ENCODE results near the gene ZFC3H1.
"Not testable (repeated sequence)": the region's sequence is repeated elsewhere in the genome, so short reads cannot be mapped to it uniquely, and the experiment has no call there.

Gene ZFC3H1, protein sequence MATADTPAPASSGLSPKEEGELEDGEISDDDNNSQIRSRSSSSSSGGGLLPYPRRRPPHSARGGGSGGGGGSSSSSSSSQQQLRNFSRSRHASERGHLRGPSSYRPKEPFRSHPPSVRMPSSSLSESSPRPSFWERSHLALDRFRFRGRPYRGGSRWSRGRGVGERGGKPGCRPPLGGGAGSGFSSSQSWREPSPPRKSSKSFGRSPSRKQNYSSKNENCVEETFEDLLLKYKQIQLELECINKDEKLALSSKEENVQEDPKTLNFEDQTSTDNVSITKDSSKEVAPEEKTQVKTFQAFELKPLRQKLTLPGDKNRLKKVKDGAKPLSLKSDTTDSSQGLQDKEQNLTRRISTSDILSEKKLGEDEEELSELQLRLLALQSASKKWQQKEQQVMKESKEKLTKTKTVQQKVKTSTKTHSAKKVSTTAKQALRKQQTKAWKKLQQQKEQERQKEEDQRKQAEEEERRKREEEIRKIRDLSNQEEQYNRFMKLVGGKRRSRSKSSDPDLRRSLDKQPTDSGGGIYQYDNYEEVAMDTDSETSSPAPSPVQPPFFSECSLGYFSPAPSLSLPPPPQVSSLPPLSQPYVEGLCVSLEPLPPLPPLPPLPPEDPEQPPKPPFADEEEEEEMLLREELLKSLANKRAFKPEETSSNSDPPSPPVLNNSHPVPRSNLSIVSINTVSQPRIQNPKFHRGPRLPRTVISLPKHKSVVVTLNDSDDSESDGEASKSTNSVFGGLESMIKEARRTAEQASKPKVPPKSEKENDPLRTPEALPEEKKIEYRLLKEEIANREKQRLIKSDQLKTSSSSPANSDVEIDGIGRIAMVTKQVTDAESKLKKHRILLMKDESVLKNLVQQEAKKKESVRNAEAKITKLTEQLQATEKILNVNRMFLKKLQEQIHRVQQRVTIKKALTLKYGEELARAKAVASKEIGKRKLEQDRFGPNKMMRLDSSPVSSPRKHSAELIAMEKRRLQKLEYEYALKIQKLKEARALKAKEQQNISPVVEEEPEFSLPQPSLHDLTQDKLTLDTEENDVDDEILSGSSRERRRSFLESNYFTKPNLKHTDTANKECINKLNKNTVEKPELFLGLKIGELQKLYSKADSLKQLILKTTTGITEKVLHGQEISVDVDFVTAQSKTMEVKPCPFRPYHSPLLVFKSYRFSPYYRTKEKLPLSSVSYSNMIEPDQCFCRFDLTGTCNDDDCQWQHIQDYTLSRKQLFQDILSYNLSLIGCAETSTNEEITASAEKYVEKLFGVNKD (N-terminal part only)

DNA sequence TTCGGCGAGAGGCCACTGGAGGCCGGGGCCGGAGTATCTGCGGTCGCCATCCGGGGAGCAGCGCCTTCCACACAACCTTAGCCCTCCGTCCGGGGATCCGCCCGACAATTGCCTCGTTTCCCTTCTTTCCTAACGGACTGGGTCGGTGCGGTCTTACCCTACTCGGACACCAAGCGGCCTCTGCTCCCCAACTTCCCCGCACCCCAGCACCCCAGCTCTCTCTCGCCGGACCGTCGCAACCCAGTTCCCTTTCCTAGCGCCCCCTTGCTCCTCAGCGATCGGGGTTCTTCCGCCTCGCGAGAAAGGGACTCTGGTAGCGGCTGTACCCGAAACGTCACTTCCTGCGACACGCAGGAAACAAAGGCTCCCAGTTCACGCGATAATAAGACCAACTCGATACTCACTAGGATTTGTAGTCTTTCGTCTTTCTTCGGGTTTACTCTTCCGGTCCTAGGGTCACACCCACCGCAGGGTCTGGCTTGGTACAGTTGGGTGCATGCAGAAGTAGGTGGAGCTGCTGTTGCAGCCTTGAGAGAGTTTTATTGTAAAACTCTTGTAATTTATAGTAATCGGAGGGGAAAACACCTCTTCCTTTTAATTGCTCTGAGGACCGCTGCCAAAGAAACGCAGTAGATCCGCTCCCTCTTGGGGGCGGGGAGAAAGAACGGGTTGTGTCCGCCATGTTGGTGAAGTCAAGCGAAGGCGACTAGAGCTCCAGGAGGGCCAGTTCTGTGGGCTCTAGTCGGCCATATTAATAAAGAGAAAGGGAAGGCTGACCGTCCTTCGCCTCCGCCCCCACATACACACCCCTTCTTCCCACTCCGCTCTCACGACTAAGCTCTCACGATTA lies at the start of gene ZFC3H1, which contains the start of gene THAP2:
TSS of gene ZFC3H1 (minus strand) at position 288 of the 850 bp plus-strand sequence. CDS start at position 50, 238 bp downstream.
TSS of gene THAP2 (plus strand) at position 741 of the 850 bp plus-strand sequence. CDS start 209 bp downstream, outside the sequence.
- peak; percentile 98 for DNase-seq

DNA sequence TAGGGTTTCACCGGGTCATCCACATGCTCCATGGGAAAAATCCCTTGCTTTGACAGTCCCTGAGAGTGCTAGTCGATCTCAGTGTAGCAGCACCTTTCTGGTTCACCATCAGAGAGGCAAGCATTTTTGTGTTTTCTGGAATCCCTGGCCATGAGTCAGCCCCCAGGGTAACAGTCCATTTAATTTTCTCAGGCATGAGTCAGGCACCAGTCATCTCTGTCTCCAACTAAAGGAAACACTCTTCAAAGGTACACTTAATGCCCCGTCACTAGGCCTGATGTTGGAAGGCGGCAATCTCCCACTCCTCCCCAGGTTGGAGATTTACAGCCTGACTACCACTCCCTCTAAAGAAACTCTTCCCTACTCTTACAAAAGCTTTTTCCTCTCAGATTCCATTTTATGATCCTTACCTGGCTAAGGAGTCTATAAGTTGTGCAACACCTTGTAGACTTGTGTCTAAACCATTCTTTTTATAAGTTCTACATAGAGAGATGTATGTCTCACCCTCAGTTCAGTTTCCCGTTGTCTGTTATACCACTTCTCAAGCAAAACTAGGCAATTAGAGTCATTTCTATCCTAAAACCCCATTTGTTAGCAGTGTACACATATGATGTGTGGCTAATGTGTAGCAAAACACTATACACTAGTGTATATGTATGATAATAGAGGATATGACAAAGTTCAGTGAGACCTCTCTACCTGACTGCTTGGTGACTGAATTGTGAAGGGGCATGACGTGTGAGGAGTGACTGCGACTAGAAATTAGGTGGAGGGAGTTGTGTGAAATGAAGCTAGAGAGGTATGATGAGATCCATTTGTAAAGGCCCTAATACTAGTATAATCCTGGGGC lies 46.9 kb upstream of the ZFC3H1 start:
- DNase-seq: no peak

DNA sequence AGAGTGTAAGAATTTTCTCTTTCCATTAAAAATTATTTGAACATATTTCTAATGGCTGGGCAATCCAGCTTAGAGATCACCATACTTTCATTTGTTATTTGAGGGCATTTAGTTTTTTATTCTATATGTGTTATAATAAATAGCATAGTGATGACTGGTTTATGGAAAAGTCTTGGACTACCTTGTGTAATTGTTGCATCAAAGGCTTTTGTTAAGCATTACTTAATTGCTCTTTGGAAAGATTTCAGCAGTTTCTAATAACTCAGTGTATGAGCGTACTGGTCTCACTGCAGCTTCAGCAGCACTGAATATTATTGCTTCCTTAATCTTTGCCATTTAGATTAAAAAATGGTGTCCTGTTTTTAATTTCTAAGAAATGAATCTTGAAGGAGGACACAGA lies 45.0 kb upstream of the ZFC3H1 start:
- DNase-seq: no peak

GRCh38 chr12:71704920-71705319 lies 41.3 kb upstream of the ZFC3H1 start:
- DNase-seq: no peak

- DNase-seq: no peak
Observed at GRCh38 chr12:71703206-71703605, 39.6 kb upstream of the ZFC3H1 start.

DNA sequence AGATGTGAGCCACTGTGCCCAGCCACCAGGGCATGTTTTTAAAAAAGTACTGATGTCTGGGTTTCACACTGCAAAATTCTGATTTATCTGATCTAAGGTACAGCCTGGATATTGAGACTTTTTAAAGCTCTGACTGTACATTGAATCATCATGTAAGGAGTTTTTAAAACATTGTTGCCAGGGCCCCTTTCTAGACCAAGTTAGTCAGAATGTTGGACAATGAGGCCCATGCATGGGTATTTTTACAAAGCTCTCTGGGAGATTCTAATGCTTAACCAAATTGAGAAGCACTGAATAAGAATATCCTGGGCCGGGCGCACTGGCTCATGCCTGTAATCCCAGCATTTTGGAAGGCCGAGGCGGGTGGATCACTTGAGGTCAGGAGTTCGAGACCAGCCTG lies 38.9 kb upstream of the ZFC3H1 start:
- DNase-seq: no peak

DNA sequence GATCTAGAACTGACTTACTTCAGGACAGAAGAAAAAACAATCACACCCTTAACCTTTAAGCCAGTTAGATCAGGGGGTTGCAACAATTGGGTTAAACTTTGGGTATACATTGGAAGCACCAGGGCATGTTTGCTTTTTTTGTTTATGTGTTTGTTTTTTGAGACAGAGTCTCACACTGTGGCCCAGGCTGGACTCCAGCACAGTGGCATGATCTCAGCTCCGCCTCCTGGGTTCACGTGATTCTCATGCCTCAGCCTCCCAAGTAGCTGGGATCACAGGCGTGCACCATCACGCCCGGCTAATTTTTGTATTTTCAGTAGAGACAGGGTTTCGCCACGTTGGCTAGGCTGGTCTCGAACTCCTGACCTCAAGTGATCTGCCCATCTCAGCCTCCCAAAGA lies 38.5 kb upstream of the ZFC3H1 start:
- not testable (repeated sequence) for DNase-seq

DNA sequence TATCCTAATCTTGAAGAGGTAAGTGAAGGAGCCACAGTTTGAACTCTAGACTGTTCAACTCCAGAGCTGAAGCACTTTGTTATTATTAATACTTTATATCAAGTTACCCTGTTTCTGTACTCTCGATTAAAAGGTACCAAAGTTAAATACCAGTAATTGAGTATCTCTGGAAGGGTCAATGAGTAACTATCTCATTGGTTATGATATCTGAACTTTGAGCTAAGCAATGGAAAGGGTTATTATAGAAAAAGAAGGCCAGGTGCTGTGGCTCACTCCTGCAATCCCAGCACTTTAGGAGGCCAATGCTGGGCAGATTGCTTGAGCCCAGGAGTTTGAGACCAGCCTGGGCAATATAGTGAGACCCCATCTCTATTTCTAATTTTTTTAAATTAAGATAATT lies 32.1 kb upstream of the ZFC3H1 start:
- no peak for DNase-seq

DNA sequence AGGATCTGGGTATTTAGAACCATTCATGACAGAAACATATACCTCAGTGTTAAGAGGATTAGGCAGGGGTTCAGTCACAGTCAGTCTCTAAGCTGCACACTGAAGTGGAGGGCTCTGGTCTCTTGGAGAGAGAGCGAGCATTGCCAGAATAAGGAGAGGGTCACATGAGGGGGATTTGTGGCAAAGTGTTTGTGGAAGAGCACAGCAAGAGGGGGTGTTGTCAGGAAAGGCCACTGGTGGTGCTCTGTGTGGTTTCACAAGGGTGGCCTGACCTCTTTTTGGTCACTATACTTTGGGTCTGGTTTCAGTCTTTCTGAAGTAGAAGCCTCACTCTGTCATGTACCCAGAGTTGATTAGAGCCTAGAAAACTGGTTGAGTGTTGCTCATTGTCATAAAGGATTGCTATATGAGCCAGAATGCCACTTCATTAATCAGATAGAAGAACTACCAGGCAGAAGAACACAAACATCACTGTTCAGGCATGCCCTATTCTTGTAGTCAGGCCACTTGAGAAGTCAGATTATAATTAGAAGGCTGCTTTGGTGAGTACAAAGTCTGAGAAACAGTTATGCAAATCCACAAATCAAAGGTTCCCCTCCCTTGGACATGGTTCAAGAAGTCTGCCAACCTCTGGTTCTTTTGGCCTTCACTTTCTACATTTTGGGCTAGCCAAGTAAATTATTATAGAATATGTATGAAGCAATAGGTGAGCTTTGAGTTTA lies 30.6 kb upstream of the ZFC3H1 start:
- no peak for DNase-seq

GRCh38 chr12:71693651-71694050 lies 30.0 kb upstream of the ZFC3H1 start:
- not testable (repeated sequence) for DNase-seq

- no peak for DNase-seq
Observed at GRCh38 chr12:71693126-71693525, 29.5 kb upstream of the ZFC3H1 start.

DNA sequence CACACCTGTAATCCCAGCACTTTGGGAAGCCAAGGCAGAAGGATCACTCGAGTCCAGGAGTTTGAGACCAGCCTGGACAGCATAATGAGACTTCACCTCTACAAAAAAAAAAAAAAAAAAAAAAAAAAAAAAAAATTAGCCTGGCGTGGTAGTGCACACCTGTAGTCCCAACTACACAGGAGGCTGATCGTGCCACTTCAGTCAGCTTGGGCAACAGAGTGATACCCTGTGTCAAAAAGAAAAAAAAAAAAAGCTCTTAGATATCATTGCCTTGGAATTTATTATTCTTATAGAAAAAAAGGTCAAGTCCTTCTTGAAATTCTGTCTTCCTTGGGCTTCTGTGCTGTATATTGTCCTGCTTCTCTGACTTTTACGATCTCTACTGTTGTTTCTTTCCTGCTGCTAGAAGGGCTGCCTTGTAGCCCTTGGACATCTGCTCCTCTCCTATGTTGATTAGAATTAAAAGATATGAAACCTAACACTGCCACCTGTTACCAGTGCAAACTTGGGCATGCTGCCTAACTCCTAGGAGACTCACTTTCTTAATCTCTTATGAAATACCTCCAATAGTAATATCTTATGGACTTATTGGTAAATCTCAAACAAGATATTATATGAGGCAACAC lies 28.0 kb upstream of the ZFC3H1 start:
- DNase-seq: no peak

- no peak for DNase-seq
Observed at GRCh38 chr12:71688961-71689570, 25.4 kb upstream of the ZFC3H1 start.

- DNase-seq: not testable (repeated sequence)
Observed at GRCh38 chr12:71687172-71687571, 23.5 kb upstream of the ZFC3H1 start.

DNA sequence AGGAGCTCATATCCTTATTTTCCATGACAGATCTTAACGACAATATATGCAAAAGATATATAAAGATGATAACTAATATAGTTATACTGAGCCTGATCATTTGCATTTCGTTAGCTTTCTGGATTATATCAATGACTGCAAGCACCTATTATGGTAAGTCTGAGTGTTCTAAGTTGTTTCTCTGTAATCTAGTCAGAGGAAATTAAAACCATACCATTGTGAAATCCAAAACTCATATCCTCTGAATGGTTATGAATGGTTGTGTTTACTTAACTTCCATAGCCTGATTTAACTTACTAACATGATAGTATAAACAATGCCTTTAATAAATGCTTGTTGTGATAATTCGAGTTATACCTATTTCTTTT lies 23.0 kb upstream of the ZFC3H1 start:
- no peak for DNase-seq

DNA sequence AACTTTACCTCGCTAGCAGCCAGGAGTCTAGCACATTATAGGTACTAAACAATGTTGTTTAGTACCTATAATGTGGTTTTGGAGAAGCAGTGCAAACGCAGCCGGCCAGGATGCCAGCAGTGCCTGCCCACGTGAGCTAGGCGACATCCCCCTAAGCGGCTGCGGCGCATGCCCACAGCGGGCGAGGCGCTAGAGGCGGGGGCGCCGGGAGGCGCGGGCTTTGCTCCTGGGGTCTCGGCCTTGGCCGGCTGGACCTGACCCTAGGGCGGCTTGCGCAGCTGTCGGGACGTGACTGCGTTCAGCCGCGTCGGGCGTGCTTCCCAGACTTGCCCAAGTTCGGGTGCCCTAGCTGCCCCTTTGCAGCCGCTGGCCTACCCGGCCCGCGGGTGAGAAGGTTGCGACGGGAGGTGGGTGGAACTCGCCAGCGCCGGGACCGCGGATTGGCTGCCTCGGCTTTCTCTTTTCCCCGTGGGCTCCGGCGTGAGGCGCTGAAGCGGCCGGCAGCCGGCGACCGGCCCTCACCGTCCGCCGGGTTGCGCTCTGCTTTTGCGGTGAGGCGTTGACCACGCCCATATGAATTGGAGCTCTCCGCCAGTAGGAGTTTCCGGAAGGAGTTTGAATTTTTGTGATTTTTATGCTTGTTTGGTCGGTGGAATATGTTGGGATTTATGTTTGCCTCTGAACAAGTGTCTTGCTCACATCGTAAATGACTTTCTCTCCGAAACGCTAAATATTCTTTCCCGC lies 22.4 kb upstream of the ZFC3H1 start, which contains the start of gene TMEM19:
TSS of gene TMEM19 (plus strand) at position 169 of the 744 bp plus-strand sequence. CDS start 599 bp downstream, outside the sequence.
- DNase-seq: peak; percentile 69

DNA sequence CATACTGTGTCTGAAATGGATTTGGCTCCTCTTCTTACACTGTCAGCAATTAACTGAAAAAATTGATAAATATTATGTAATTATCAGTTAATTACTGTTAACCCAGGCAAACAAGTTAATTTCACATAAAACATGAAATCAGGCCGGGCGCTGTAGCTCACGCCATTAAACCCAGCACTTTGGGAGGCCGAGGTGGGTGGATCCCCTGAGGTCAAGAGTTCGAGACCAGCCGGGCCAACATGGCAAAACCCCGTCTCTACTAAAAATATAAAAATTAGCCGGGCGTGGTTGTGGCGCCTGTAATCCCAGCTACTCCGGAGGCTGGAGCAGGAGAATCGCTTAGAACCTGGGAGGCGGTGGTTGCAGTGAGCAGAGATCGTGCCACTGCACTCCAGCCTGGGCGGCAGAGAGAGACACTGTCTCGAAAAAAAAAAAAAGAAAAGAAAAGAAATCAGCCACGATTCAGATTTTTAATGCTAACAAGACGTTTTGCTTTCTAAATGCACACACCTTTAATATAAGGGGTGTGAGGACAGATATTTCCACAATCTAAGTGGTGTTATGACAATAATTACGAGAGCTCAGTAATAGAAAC lies 21.8 kb upstream of the ZFC3H1 start:
- no peak for DNase-seq

- no peak for DNase-seq
Observed at GRCh38 chr12:71684081-71684480, 20.4 kb upstream of the ZFC3H1 start.
